Measurements from ENCODE around the gene GOLGA6A.
"Not testable (repeated sequence)": the region's sequence is repeated elsewhere in the genome, so short reads cannot be mapped to it uniquely, and the experiment has no call there.

Gene GOLGA6A

DNA sequence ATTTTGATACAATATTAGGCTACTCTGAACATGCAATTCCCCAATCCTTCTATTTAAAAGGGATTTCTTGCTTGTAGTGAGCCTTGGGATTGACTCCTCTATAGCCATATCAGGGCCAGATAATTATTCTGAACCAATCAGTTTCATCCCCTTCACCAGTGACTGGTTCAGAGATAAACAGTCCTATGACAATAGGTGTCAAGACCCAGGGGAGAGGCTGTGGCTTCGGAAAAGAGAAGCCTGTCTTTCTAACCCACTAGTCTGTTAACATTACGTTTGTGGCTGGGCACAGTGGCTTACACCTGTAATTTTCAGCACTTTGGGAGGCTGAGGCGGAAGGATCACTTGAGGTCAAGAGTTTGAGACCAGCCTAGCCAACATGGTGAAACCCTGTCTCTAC, 41.8 kb upstream of the GOLGA6A start:
- Histone ChIP-seq H3K27ac (ENCODE audit: low read length) (no peak overlapping the region), H3K27me3 (ENCODE audit: insufficient read depth, low read length) (peaks cover 57% of the 10 kb centered on the region), H3K36me3 (ENCODE audit: insufficient read depth, low read depth, low read length) (no peaks in the 10 kb centered on the region), H3K9ac (ENCODE audit: low read depth, low read length) (no peak overlapping the region), H3K9me3 (ENCODE audit: insufficient read depth, low read depth, low read length) (no peaks in the 10 kb centered on the region), H3K4me3 (ENCODE audit: low read length) (no peak overlapping the region), H3K4me1 (ENCODE audit: insufficient read depth, low read length) (peaks cover 16% of the 10 kb centered on the region; the same call in 1 of the 2 replicates)

DNA sequence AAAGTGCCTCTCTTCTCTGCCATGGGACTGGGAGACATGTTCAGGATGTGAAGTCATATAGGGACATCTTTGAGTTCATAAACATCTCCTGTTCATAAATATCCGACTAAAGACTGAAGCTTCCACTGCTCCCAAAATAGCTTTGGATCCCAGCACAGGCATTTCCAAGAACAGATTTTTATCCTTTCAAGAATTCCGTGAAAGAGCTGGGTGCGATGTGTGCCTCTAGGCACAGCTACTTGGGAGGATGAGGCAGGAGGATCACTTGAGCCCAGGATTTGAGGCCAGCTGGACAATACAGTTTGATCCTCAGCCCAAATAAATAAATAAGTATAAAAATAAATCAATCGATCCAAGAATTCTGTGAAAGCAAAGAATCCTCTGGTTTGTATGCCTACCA, 41.3 kb upstream of the GOLGA6A start:
- no peak overlapping the region for H3K27ac ChIP-seq (ENCODE audit: low read length)

DNA sequence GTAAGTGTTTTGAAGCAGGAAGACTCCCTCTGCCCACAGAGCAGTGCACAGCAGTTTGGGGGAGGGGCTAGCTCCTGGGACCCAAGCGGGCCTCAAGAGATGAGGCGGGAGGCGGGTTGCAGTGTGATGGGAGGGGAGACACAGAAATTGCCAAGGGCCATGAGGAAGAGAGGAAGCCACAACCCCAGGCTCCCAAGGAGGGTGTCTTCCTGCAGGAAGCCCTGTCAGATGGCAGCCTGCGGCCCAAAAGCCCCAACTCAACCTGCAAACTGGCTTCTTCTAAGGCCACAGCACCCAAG, 40.7 kb upstream of the GOLGA6A start:
- Histone ChIP-seq H3K9ac (ENCODE audit: low read depth, low read length) (no peak overlapping the region), H3K9me3 (ENCODE audit: insufficient read depth, low read depth, low read length) (no peaks in the 10 kb centered on the region), H3K36me3 (ENCODE audit: insufficient read depth, low read depth, low read length) (no peaks in the 10 kb centered on the region), H3K4me1 (ENCODE audit: insufficient read depth, low read length) (peaks cover 7% of the 10 kb centered on the region; the same call in 1 of the 2 replicates), H3K27ac (ENCODE audit: low read length) (no peak overlapping the region), H3K4me3 (ENCODE audit: low read length) (no peak overlapping the region), H3K27me3 (ENCODE audit: insufficient read depth, low read length) (peaks cover 46% of the 10 kb centered on the region)

More for the DNA sequence above, 41.3 kb upstream of the GOLGA6A start:
- Histone ChIP-seq H3K27me3 (ENCODE audit: insufficient read depth, low read length) (peaks cover 51% of the 10 kb centered on the region), H3K9ac (ENCODE audit: low read depth, low read length) (no peak overlapping the region), H3K4me1 (ENCODE audit: insufficient read depth, low read length) (peaks cover 11% of the 10 kb centered on the region; the same call in 1 of the 2 replicates), H3K9me3 (ENCODE audit: insufficient read depth, low read depth, low read length) (no peaks in the 10 kb centered on the region), H3K36me3 (ENCODE audit: insufficient read depth, low read depth, low read length) (no peaks in the 10 kb centered on the region), H3K4me3 (ENCODE audit: low read length) (no peak overlapping the region)

GRCh38 chr15:74122403-74123130, 40.2 kb upstream of the GOLGA6A start:
- H3K9ac ChIP-seq (ENCODE audit: low read depth, low read length): peak overlapping the region; percentile 13; the same call in 1 of the 2 replicates

GRCh38 chr15:74121858-74122257, 39.5 kb upstream of the GOLGA6A start:
- Histone ChIP-seq H3K27ac (ENCODE audit: low read length) (no peak overlapping the region), H3K9ac (ENCODE audit: low read depth, low read length) (no peak overlapping the region), H3K9me3 (ENCODE audit: insufficient read depth, low read depth, low read length) (no peaks in the 10 kb centered on the region), H3K4me1 (ENCODE audit: insufficient read depth, low read length) (peaks cover 7% of the 10 kb centered on the region; the same call in 1 of the 2 replicates), H3K36me3 (ENCODE audit: insufficient read depth, low read depth, low read length) (no peaks in the 10 kb centered on the region), H3K27me3 (ENCODE audit: insufficient read depth, low read length) (peaks cover 33% of the 10 kb centered on the region), H3K4me3 (ENCODE audit: low read length) (no peak overlapping the region)

More at GRCh38 chr15:74122403-74123130, 40.2 kb upstream of the GOLGA6A start:
- no peaks in the 10 kb centered on the region for H3K36me3 ChIP-seq (ENCODE audit: insufficient read depth, low read depth, low read length)
- H3K27ac ChIP-seq (ENCODE audit: low read length): no peak overlapping the region
- peaks cover 41% of the 10 kb centered on the region for H3K27me3 ChIP-seq (ENCODE audit: insufficient read depth, low read length)
- H3K9me3 ChIP-seq (ENCODE audit: insufficient read depth, low read depth, low read length): no peaks in the 10 kb centered on the region
- peaks cover 7% of the 10 kb centered on the region; the same call in 1 of the 2 replicates for H3K4me1 ChIP-seq (ENCODE audit: insufficient read depth, low read length)
- no peak overlapping the region for H3K4me3 ChIP-seq (ENCODE audit: low read length)

- Histone ChIP-seq H3K27ac (ENCODE audit: low read length) (no peak overlapping the region), H3K4me3 (ENCODE audit: low read length) (no peak overlapping the region), H3K4me1 (ENCODE audit: insufficient read depth, low read length) (peaks cover 7% of the 10 kb centered on the region; the same call in 1 of the 2 replicates), H3K9me3 (ENCODE audit: insufficient read depth, low read depth, low read length) (no peaks in the 10 kb centered on the region), H3K27me3 (ENCODE audit: insufficient read depth, low read length) (peaks cover 27% of the 10 kb centered on the region), H3K36me3 (ENCODE audit: insufficient read depth, low read depth, low read length) (no peaks in the 10 kb centered on the region), H3K9ac (ENCODE audit: low read depth, low read length) (no peak overlapping the region)
Measured at GRCh38 chr15:74121039-74121438, 38.7 kb upstream of the GOLGA6A start.

DNA sequence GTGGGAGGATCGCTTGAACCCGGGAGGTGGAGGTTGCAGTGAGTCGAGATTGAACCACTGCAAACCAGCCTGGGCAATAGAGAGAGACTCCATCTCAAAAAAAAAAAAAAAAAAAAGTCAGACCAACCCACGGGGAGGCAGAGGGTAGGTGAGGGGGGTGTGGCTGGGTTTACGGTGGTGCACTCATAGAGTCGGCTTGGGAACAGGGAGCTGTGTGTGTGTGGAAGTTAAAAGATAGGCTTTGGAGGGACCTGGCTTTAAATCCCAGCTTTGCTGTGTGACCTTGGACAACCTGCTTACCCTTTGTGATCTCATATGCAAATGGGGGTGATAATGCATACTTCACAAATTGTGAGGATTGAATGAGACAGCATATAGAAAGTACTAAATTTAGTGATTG, 38.1 kb upstream of the GOLGA6A start:
- Histone ChIP-seq H3K4me1 (ENCODE audit: insufficient read depth, low read length) (peaks cover 7% of the 10 kb centered on the region; the same call in 1 of the 2 replicates), H3K4me3 (ENCODE audit: low read length) (no peak overlapping the region), H3K36me3 (ENCODE audit: insufficient read depth, low read depth, low read length) (no peaks in the 10 kb centered on the region)

DNA sequence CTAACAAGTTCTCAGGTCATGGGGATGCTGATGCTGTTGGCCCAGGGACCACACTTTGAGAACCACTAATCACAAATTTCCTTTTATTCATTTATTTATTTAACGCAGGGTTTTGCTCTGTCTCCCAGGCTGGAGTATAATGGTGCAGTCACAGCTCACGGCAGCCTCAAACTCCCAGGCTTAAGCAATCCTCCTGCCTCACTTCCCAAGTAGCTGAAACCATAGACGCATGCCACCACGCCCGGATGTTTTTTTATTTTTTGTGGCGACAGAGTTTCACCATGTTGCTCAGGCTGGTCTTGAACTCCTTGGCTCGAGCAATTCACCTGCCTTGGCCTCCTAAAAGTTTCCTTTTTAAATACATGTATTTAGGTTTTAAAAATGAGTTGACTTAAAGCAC, 27.4 kb upstream of the GOLGA6A start:
- H3K27ac ChIP-seq (ENCODE audit: low read length): no peak overlapping the region
- H3K4me1 ChIP-seq (ENCODE audit: insufficient read depth, low read length): no peaks in the 10 kb centered on the region
- H3K9me3 ChIP-seq (ENCODE audit: insufficient read depth, low read depth, low read length): no peaks in the 10 kb centered on the region
- H3K27me3 ChIP-seq (ENCODE audit: insufficient read depth, low read length): no peaks in the 10 kb centered on the region
- H3K9ac ChIP-seq (ENCODE audit: low read depth, low read length): no peak overlapping the region
- no peak overlapping the region for H3K4me3 ChIP-seq (ENCODE audit: low read length)
- H3K36me3 ChIP-seq (ENCODE audit: insufficient read depth, low read depth, low read length): no peaks in the 10 kb centered on the region

More for the DNA sequence above, 38.1 kb upstream of the GOLGA6A start:
- H3K9me3 ChIP-seq (ENCODE audit: insufficient read depth, low read depth, low read length): no peaks in the 10 kb centered on the region
- no peak overlapping the region for H3K9ac ChIP-seq (ENCODE audit: low read depth, low read length)
- H3K27me3 ChIP-seq (ENCODE audit: insufficient read depth, low read length): peaks cover 21% of the 10 kb centered on the region
- no peak overlapping the region for H3K27ac ChIP-seq (ENCODE audit: low read length)

GRCh38 chr15:74108611-74109010, 26.3 kb upstream of the GOLGA6A start:
- not testable (repeated sequence) for H3K9ac ChIP-seq (ENCODE audit: low read depth, low read length); H3K4me3 ChIP-seq (ENCODE audit: low read length); H3K9me3 ChIP-seq (ENCODE audit: insufficient read depth, low read depth, low read length); H3K36me3 ChIP-seq (ENCODE audit: insufficient read depth, low read depth, low read length); H3K4me1 ChIP-seq (ENCODE audit: insufficient read depth, low read length); H3K27me3 ChIP-seq (ENCODE audit: insufficient read depth, low read length); H3K27ac ChIP-seq (ENCODE audit: low read length)

GRCh38 chr15:74108111-74108510, 25.8 kb upstream of the GOLGA6A start:
- Histone ChIP-seq H3K9ac (ENCODE audit: low read depth, low read length) (no peak overlapping the region), H3K36me3 (ENCODE audit: insufficient read depth, low read depth, low read length) (no peaks in the 10 kb centered on the region), H3K4me1 (ENCODE audit: insufficient read depth, low read length) (no peaks in the 10 kb centered on the region), H3K27ac (ENCODE audit: low read length) (no peak overlapping the region), H3K9me3 (ENCODE audit: insufficient read depth, low read depth, low read length) (no peaks in the 10 kb centered on the region), H3K4me3 (ENCODE audit: low read length) (no peak overlapping the region), H3K27me3 (ENCODE audit: insufficient read depth, low read length) (no peaks in the 10 kb centered on the region)

GRCh38 chr15:74099963-74100733, 17.8 kb upstream of the GOLGA6A start:
- peak overlapping the region; percentile 59; the same call in 1 of the 2 replicates for H3K9ac ChIP-seq (ENCODE audit: low read depth, low read length)
- H3K4me3 ChIP-seq (ENCODE audit: low read length): peak overlapping the region; percentile 59; the same call in 1 of the 2 replicates

More at GRCh38 chr15:74099963-74100733, 17.8 kb upstream of the GOLGA6A start:
- H3K9me3 ChIP-seq (ENCODE audit: insufficient read depth, low read depth, low read length); H3K36me3 ChIP-seq (ENCODE audit: insufficient read depth, low read depth, low read length); H3K27ac ChIP-seq (ENCODE audit: low read length); H3K27me3 ChIP-seq (ENCODE audit: insufficient read depth, low read length); H3K4me1 ChIP-seq (ENCODE audit: insufficient read depth, low read length): not testable (repeated sequence)
